GM13977 (cell line): Measurements from ENCODE around the gene MRM2.

Experiments used
- DNase-seq: peaks from one replicate; pipeline ENCODE4 v3.0.0; 2012; ENCODE audit warnings: low spot score
- in situ Hi-C: fragments of 300-500 bp; cut with MboI; formaldehyde crosslinking; loops from one replicate; pipeline ENCODE4 v1.12.0; 2022; ENCODE audit warnings: low sequenced_read_pairs, low pct_unique_long_range_greater_than_20kb, mixed read lengths, inconsistent platforms; ENCODE audit not compliant: unreplicated experiment
- TF ChIP-seq, protein P1 (sequence below): IDR thresholded peaks from 2 replicates; pipeline ENCODE4 v1.5.1; 2012; ENCODE audit warnings: mild to moderate bottlenecking, control low read depth; ENCODE audit not compliant: insufficient read depth; ENCODE audit errors: extremely low read depth, missing control alignments

MRM2 gene

DNA sequence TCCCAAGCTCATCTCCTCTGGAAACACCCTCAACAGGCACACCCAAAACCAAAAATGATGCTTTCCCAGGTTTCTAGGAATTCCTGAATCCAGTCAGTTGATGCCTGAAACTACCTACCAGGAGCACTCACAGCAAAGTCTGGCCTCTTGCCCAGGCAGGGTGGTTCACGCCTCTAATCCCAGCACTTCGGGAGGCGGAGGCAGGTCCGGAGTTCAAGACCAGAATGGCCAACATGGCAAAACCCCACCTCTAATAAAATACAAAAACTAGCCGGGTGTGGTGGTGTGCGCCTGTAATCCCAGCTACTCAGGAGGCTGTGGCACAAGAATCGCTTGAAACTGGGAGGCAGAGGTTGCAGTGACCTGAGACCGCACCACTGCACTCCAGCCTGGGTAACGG is 11.1 kb downstream of the MRM2 start:
- TF ChIP-seq, protein P1, sequence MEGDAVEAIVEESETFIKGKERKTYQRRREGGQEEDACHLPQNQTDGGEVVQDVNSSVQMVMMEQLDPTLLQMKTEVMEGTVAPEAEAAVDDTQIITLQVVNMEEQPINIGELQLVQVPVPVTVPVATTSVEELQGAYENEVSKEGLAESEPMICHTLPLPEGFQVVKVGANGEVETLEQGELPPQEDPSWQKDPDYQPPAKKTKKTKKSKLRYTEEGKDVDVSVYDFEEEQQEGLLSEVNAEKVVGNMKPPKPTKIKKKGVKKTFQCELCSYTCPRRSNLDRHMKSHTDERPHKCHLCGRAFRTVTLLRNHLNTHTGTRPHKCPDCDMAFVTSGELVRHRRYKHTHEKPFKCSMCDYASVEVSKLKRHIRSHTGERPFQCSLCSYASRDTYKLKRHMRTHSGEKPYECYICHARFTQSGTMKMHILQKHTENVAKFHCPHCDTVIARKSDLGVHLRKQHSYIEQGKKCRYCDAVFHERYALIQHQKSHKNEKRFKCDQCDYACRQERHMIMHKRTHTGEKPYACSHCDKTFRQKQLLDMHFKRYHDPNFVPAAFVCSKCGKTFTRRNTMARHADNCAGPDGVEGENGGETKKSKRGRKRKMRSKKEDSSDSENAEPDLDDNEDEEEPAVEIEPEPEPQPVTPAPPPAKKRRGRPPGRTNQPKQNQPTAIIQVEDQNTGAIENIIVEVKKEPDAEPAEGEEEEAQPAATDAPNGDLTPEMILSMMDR, result no peak
- in situ Hi-C loops, result loop anchor here (10.0 kb wide), 1 partner anchor 114 kb away; no protein-coding TSS in a partner anchor
- DNase-seq, result no peak

DNA sequence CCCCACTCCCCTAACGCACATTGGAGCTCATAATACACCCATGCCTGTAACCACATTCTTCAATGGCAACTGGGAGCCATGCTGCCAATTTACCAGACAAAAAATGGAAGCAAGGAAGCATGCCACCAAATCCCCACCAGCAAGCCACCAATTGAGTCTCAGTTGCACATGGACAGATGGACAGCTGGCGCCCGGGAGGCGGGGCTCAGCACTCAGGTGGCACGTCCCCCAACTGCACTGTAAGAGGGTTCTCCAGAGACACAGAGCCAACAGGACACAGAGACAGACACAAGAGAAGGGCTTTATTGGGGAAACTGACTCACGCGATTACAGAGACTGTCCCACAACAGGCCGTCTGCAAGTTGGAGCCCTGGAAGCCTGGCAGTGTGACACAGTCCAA is 11.8 kb downstream of the MRM2 start:
- no peak for DNase-seq
- in situ Hi-C loops, result loop anchor here (10.0 kb wide), 1 partner anchor 115 kb away; no protein-coding TSS in a partner anchor
- TF ChIP-seq, protein P1, result no peak

DNA sequence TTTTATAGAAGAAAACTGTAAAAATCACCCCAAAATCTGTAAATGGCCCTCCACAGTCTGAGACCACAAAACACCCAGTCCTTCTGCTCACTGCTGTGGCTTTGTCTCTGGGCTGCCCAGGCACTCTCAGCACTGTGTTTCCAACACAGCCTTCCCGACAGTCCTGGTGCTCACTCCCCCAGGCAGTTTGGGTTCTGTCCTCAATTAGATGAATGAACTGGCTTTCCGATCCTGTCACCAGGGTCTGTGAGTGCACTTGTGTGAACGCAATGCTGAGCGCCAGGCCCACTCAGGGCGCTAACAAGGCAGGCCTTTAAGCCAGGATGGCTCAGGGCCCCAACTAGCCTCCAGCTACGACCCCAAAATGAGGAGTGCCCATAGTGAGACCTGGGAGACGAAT is 12.5 kb downstream of the MRM2 start:
- in situ Hi-C loops, result no loop called here
- DNase-seq, result no peak
- TF ChIP-seq, protein P1, result no peak

DNA sequence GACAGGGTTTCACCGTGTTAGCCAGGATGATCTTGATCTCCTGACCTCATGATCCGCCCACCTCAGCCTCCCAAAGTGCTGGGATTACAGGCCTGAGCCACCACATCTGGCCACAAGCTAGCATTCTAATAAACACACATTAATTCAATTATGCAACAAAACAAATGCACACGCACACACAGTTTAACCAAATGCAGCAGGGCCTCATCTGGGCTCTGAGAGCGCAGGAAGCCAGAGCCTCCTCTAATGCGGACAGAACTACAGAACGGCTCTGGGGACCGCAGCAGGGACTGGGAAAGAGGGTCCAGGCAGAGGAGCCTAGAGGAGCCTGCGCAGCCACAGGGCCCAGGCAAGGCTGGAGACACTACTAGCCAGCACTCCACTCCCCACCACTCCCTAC is 13.1 kb downstream of the MRM2 start:
- in situ Hi-C loops, result no loop called here
- no peak for DNase-seq
- TF ChIP-seq, protein P1, result no peak

DNA sequence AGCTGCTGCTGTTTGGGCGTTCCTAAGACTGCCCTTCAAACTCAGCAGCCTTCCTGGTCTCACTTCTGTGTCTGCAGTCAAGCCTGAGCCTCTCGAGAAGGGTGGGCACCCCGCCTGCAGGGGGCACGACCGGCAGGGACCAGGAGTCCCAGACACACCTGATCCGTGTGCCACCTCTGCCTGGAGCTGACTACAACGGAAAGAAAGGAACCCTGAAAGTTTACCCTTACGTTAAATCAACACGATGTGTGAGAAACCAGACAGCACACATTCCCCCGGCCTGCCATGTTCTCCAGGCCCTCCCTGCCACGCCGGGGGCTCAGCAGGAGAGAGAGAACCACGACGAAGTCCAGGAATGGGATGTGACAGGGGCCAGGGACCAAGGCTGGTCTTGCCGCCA is 14.3 kb downstream of the MRM2 start:
- DNase-seq, result no peak
- in situ Hi-C loops, result no loop called here
- TF ChIP-seq, protein P1, result no peak

DNA sequence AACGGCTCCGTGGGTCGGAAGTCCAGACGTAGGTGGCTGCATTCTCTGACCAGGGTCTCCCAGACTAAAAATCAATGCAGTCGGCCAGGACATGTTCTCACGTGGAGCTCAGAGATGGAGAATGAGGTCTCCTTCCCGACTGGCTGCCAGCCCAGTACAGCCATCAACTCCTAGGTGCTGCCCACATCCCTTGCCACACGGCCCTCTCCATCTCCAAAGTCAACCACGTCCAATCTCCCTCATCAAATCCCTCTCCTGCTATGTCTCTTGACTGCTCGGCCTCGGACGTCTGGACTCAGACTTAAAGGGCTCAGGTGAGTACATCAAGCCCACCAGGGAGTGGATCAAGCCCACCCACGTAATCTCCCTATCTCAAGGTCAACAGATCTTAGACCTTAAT is 16.2 kb downstream of the MRM2 start:
- DNase-seq, result no peak
- TF ChIP-seq, protein P1, result no peak
- in situ Hi-C loops, result no loop called here

DNA sequence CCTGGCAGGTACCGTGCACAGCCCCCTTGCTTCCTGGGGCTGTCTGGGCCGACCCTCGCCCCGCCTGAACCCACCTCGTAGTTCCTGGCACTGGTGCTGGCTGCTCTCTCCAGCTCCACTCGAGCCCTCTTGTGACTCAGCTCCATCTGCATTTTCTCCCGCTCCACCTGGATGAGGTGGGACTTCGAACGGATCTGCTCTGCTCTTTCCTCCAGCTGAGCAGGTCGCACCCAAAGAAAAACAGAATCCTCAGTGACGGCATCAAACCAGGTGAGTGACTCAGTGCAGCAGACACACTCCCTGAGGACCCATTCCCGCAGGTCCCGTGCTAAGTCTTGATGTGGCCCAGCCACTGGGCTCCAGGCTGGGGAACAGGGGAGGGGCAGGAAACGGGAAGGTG is 16.7 kb downstream of the MRM2 start:
- no peak for DNase-seq
- in situ Hi-C loops, result no loop called here
- TF ChIP-seq, protein P1, result no peak
